OCI-LY3 (cell line): ENCODE data around the gene SIGLEC9.

Source experiments
- H2AFZ ChIP-seq: fragments of 200-600, 300-600 bp; shearing (Covaris generic); 2 replicates; pipeline ENCODE4 v1.6.0; 2014; ENCODE audit warnings: antibody characterized with exemption, low read depth, low read length
- H3K27ac ChIP-seq: fragments of 200-600, 300-600 bp; sonication (generic); 2 replicates; pipeline ENCODE4 v1.5.1; 2014; ENCODE audit warnings: mild to moderate bottlenecking, low read length, moderate library complexity, mixed read lengths
- H3K27me3 ChIP-seq: fragments of 200-600, 300-600 bp; sonication (generic); 2 replicates; pipeline ENCODE4 v1.6.1; 2014; ENCODE audit warnings: low read depth, low read length, mixed read lengths
- H3K36me3 ChIP-seq: fragments of 200-600, 300-600 bp; sonication (generic); replicated peaks from 2 replicates; pipeline ENCODE3; 2014; ENCODE audit warnings: low read depth, low read length, mixed read lengths
- H3K4me1 ChIP-seq: fragments of 300-600, 200-600 bp; sonication (generic); 2 replicates; pipeline ENCODE4 v1.6.1; 2014; ENCODE audit warnings: low read length, mixed read lengths
- H3K4me2 ChIP-seq: fragments of 200-600, 300-600 bp; sonication (generic); 2 replicates; pipeline ENCODE4 v1.6.1; 2014; ENCODE audit warnings: low read length, mixed read lengths
- H3K4me3 ChIP-seq: fragments of 300-600, 200-600 bp; sonication (generic); 2 replicates; pipeline ENCODE4 v1.5.1; 2014; ENCODE audit warnings: antibody characterized with exemption, mild to moderate bottlenecking, low read length, moderate library complexity
- H3K79me2 ChIP-seq: fragments of 300-600, 200-600 bp; shearing (Covaris generic); 2 replicates; pipeline ENCODE4 v1.6.1; 2014; ENCODE audit warnings: mild to moderate bottlenecking, low read length, mixed read lengths
- H3K9ac ChIP-seq: fragments of 300-600, 200-600 bp; shearing (Covaris generic); 2 replicates; pipeline ENCODE4 v1.6.0; 2014; ENCODE audit warnings: mild to moderate bottlenecking, low read length, moderate library complexity
- H3K9me3 ChIP-seq: fragments of 200-600, 300-600 bp; shearing (Covaris generic); 2 replicates; pipeline ENCODE4 v1.6.1; 2014; ENCODE audit warnings: low read length, mixed read lengths; ENCODE audit not compliant: insufficient read depth
- H4K20me1 ChIP-seq: fragments of 200-600, 300-600 bp; sonication (generic); 2 replicates; pipeline ENCODE4 v1.6.1; 2016; ENCODE audit warnings: low read length, mixed read lengths; ENCODE audit not compliant: insufficient read depth
- CTCF ChIP-seq: fragments of 200-600, 300-600 bp; sonication (generic); IDR thresholded peaks from 2 replicates; pipeline ENCODE4 v1.5.1; 2014; ENCODE audit warnings: antibody characterized with exemption, low read length, low read depth
- EZH2phosphoT487 ChIP-seq: fragments of 200-600 bp; shearing (Covaris generic); IDR thresholded peaks from 2 replicates; pipeline ENCODE4 v1.6.1; 2018; ENCODE audit warnings: antibody characterized with exemption, mixed run types, low read depth

The SIGLEC9 gene

GRCh38 chr19:51163257-51163656 lies 38.6 kb downstream of the SIGLEC9 start:
- H3K79me2 ChIP-seq, result no peaks in the 10 kb centered on the region
- H3K4me3 ChIP-seq, result no peak overlapping the region
- H3K27ac ChIP-seq, result no peak overlapping the region
- H3K9me3 ChIP-seq, result no peaks in the 10 kb centered on the region
- H3K36me3 ChIP-seq, result no peaks in the 10 kb centered on the region
- TF ChIP-seq CTCF (no peak), EZH2phosphoT487 (no peak)
- no peak overlapping the region for H2AFZ ChIP-seq
- peaks cover 33% of the 10 kb centered on the region for H3K27me3 ChIP-seq
- peak overlapping the region; percentile 21; the same call in 1 of the 2 replicates for H3K4me2 ChIP-seq
- H3K4me1 ChIP-seq, result peaks cover 17% of the 10 kb centered on the region
- no peaks in the 10 kb centered on the region for H4K20me1 ChIP-seq
- H3K9ac ChIP-seq, result no peak overlapping the region

- peaks cover 17% of the 10 kb centered on the region for H3K4me1 ChIP-seq
Observed at GRCh38 chr19:51164215-51164614, 39.5 kb downstream of the SIGLEC9 start.

GRCh38 chr19:51166846-51167490 lies 42.3 kb downstream of the SIGLEC9 start:
- peaks cover 17% of the 10 kb centered on the region for H3K4me1 ChIP-seq
- H3K9me3 ChIP-seq, result no peaks in the 10 kb centered on the region
- no peaks in the 10 kb centered on the region for H3K36me3 ChIP-seq
- no peaks in the 10 kb centered on the region for H4K20me1 ChIP-seq
- H3K27ac ChIP-seq, result no peak overlapping the region
- no peak overlapping the region for H3K4me3 ChIP-seq
- H3K4me2 ChIP-seq, result 0 out of 2 replicates have a peak overlapping the region, but pooled peaks have one; percentile 8
- TF ChIP-seq EZH2phosphoT487 (no peak), CTCF (no peak)
- no peaks in the 10 kb centered on the region for H3K79me2 ChIP-seq
- H2AFZ ChIP-seq, result peak overlapping the region; percentile 15; the same call in 1 of the 2 replicates
- no peak overlapping the region for H3K9ac ChIP-seq
- H3K27me3 ChIP-seq, result peaks cover 49% of the 10 kb centered on the region

More at GRCh38 chr19:51164215-51164614, 39.5 kb downstream of the SIGLEC9 start:
- no peaks in the 10 kb centered on the region for H3K36me3 ChIP-seq
- no peak overlapping the region for H3K4me2 ChIP-seq
- no peaks in the 10 kb centered on the region for H4K20me1 ChIP-seq
- TF ChIP-seq CTCF (no peak), EZH2phosphoT487 (no peak)
- H2AFZ ChIP-seq, result no peak overlapping the region
- H3K27ac ChIP-seq, result no peak overlapping the region
- no peaks in the 10 kb centered on the region for H3K79me2 ChIP-seq
- peaks cover 33% of the 10 kb centered on the region for H3K27me3 ChIP-seq
- H3K9me3 ChIP-seq, result no peaks in the 10 kb centered on the region
- no peak overlapping the region for H3K9ac ChIP-seq
- H3K4me3 ChIP-seq, result no peak overlapping the region

GRCh38 chr19:51168564-51169282 lies 44.0 kb downstream of the SIGLEC9 start:
- no peaks in the 10 kb centered on the region for H4K20me1 ChIP-seq
- no peak overlapping the region for H3K27ac ChIP-seq
- H3K36me3 ChIP-seq, result no peaks in the 10 kb centered on the region
- peak overlapping the region; percentile 34; the same call in 1 of the 2 replicates for H3K4me3 ChIP-seq
- TF ChIP-seq EZH2phosphoT487, result no peak
- no peak for TF ChIP-seq CTCF
- H3K4me2 ChIP-seq, result peak overlapping the region; percentile 56
- H3K4me1 ChIP-seq, result peaks cover 8% of the 10 kb centered on the region
- H2AFZ ChIP-seq, result peak overlapping the region; percentile 62; the same call in 1 of the 2 replicates
- H3K27me3 ChIP-seq, result peaks cover 52% of the 10 kb centered on the region
- no peaks in the 10 kb centered on the region for H3K79me2 ChIP-seq
- H3K9me3 ChIP-seq, result no peaks in the 10 kb centered on the region
- H3K9ac ChIP-seq, result no peak overlapping the region
